Breast epithelium (tissue), 3 donors: ENCODE measurements around the gene ISG15.

ENCODE experiments used
- POLR2A ChIP-seq: fragments of 450-650 bp; IDR thresholded peaks from one replicate; pipeline ENCODE4 v1.6.1; 2016; ENCODE audit warnings: antibody characterized with exemption, mild to moderate bottlenecking, moderate library complexity
- TF ChIP-seq, protein P1 (sequence below), 3 donors: fragments of 450-650 bp; IDR thresholded peaks; one replicate each; pipeline ENCODE4 v1.5.1; 2016 to 2017; ENCODE audit warnings: antibody characterized with exemption in 3 of 3, mild to moderate bottlenecking in 3 of 3, moderate library complexity in 3 of 3

DNA sequence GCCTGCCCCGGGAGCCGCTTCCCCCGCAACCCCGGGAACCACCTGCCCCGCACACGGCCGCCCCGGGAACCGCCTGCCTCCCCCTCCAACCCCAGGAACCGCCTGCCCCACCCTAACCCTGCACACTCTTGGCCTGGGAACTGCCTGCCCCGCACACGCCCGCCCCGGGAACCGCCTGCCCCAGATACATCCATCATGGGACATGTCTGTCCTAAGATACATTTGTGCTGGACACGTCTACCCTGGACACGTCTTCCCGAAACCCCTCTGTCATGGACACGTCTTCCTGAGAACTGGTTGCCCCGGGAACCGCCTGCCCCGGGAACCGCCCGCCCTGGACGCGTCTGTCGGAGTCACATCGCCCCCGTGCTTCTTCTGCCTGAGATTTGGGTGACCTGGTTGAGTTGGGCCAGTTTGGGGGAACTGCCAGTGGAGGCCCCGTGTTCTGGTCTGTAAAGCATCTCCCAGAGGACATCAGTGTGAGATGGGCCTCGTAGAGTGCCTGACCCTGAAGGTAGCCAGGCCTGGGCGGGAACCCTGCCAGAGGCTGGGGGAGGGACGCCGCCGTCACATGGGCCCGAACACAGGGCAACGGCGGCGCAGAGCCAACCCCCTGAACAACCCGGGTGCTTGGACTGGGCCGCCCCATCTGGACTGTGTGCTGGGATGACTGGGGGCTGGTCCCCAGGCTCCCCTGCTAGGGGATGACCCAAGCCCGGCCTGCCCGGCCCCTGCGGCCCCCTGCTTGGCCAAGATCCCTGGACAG lies 35.0 kb upstream of the ISG15 start:
- TF ChIP-seq, protein P1, sequence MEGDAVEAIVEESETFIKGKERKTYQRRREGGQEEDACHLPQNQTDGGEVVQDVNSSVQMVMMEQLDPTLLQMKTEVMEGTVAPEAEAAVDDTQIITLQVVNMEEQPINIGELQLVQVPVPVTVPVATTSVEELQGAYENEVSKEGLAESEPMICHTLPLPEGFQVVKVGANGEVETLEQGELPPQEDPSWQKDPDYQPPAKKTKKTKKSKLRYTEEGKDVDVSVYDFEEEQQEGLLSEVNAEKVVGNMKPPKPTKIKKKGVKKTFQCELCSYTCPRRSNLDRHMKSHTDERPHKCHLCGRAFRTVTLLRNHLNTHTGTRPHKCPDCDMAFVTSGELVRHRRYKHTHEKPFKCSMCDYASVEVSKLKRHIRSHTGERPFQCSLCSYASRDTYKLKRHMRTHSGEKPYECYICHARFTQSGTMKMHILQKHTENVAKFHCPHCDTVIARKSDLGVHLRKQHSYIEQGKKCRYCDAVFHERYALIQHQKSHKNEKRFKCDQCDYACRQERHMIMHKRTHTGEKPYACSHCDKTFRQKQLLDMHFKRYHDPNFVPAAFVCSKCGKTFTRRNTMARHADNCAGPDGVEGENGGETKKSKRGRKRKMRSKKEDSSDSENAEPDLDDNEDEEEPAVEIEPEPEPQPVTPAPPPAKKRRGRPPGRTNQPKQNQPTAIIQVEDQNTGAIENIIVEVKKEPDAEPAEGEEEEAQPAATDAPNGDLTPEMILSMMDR (IDR thresholded peaks at IDR 0.05), result no peak
- no peak for TF ChIP-seq POLR2A
